ENCODE measurements around the gene ARRDC4.

ARRDC4 gene

GRCh38 chr15:97993310-97993738 is 32.8 kb downstream of the ARRDC4 start:
- ATAC-seq (replicated peaks; ENCODE audit: extremely low read depth, poor library complexity, severe bottlenecking) (no peak), DNase-seq (ENCODE audit: low spot score in 2 of 2) (no peak)
- peaks cover 17% of the 10 kb centered on the region for H3K9me3 Mint-ChIP-seq
- no peaks in the 10 kb centered on the region for H3K36me3 Mint-ChIP-seq (ENCODE audit: insufficient read depth)
- peaks cover 7% of the 10 kb centered on the region for H3K4me1 Mint-ChIP-seq
- H3K27me3 Mint-ChIP-seq = no peaks in the 10 kb centered on the region
- H3K27ac Mint-ChIP-seq (ENCODE audit: low read depth) = no peak overlapping the region
- H3K4me3 Mint-ChIP-seq = no peak overlapping the region

- H3K4me3 Mint-ChIP-seq = no peak overlapping the region
- peaks cover 7% of the 10 kb centered on the region for H3K4me1 Mint-ChIP-seq
- DNase-seq (ENCODE audit: low spot score in 2 of 2) (no peak), ATAC-seq (replicated peaks; ENCODE audit: extremely low read depth, poor library complexity, severe bottlenecking) (no peak)
- no peak overlapping the region for H3K27ac Mint-ChIP-seq (ENCODE audit: low read depth)
- peaks cover 14% of the 10 kb centered on the region for H3K9me3 Mint-ChIP-seq
- H3K27me3 Mint-ChIP-seq = no peaks in the 10 kb centered on the region
- H3K36me3 Mint-ChIP-seq (ENCODE audit: insufficient read depth) = no peaks in the 10 kb centered on the region
Observed at GRCh38 chr15:97994236-97994635, 33.7 kb downstream of the ARRDC4 start.

- DNase-seq (ENCODE audit: low spot score in 2 of 2) = no peak
- no peaks in the 10 kb centered on the region for H3K27me3 Mint-ChIP-seq
- no peaks in the 10 kb centered on the region for H3K36me3 Mint-ChIP-seq (ENCODE audit: insufficient read depth)
- ATAC-seq (replicated peaks; ENCODE audit: extremely low read depth, poor library complexity, severe bottlenecking) = no peak
- H3K27ac Mint-ChIP-seq (ENCODE audit: low read depth) = no peak overlapping the region
- no peak overlapping the region for H3K4me3 Mint-ChIP-seq
- peaks cover 7% of the 10 kb centered on the region for H3K4me1 Mint-ChIP-seq
- peaks cover 12% of the 10 kb centered on the region for H3K9me3 Mint-ChIP-seq
Observed at GRCh38 chr15:97995192-97995591, 34.7 kb downstream of the ARRDC4 start.

GRCh38 chr15:97995881-97996603 is 35.5 kb downstream of the ARRDC4 start:
- Mint-ChIP-seq H3K36me3 (ENCODE audit: insufficient read depth) (no peaks in the 10 kb centered on the region), H3K4me3 (no peak overlapping the region), H3K27me3 (no peaks in the 10 kb centered on the region), H3K9me3 (peaks cover 6% of the 10 kb centered on the region), H3K4me1 (peaks cover 7% of the 10 kb centered on the region), H3K27ac (ENCODE audit: low read depth) (no peak overlapping the region)
- no peak for ATAC-seq (replicated peaks; ENCODE audit: extremely low read depth, poor library complexity, severe bottlenecking)
- DNase-seq (ENCODE audit: low spot score in 2 of 2) = no peak

- Mint-ChIP-seq H3K27ac (ENCODE audit: low read depth) (no peak overlapping the region), H3K27me3 (no peaks in the 10 kb centered on the region), H3K4me1 (peaks cover 7% of the 10 kb centered on the region), H3K4me3 (no peak overlapping the region), H3K36me3 (ENCODE audit: insufficient read depth) (no peaks in the 10 kb centered on the region), H3K9me3 (peaks cover 6% of the 10 kb centered on the region)
- ATAC-seq (replicated peaks; ENCODE audit: extremely low read depth, poor library complexity, severe bottlenecking) = no peak
- no peak for DNase-seq (ENCODE audit: low spot score in 2 of 2)
Observed at GRCh38 chr15:97998307-97999071, 38.0 kb downstream of the ARRDC4 start.

- Mint-ChIP-seq H3K27me3 (no peaks in the 10 kb centered on the region), H3K36me3 (ENCODE audit: insufficient read depth) (no peaks in the 10 kb centered on the region), H3K4me1 (peaks cover 7% of the 10 kb centered on the region), H3K4me3 (no peak overlapping the region), H3K9me3 (peaks cover 1% of the 10 kb centered on the region), H3K27ac (ENCODE audit: low read depth) (no peak overlapping the region)
- ATAC-seq (replicated peaks; ENCODE audit: extremely low read depth, poor library complexity, severe bottlenecking) (no peak), DNase-seq (ENCODE audit: low spot score in 2 of 2) (no peak)
Observed at GRCh38 chr15:98000249-98001203, 40.0 kb downstream of the ARRDC4 start.

- ATAC-seq (replicated peaks; ENCODE audit: extremely low read depth, poor library complexity, severe bottlenecking) (no peak), DNase-seq (ENCODE audit: low spot score in 2 of 2) (no peak)
- H3K9me3 Mint-ChIP-seq = no peaks in the 10 kb centered on the region
- H3K4me3 Mint-ChIP-seq = no peak overlapping the region
- no peaks in the 10 kb centered on the region for H3K27me3 Mint-ChIP-seq
- no peak overlapping the region for H3K27ac Mint-ChIP-seq (ENCODE audit: low read depth)
- no peaks in the 10 kb centered on the region for H3K36me3 Mint-ChIP-seq (ENCODE audit: insufficient read depth)
- H3K4me1 Mint-ChIP-seq = no peaks in the 10 kb centered on the region
Observed at GRCh38 chr15:98001663-98002194, 41.2 kb downstream of the ARRDC4 start.

- no peaks in the 10 kb centered on the region for H3K9me3 Mint-ChIP-seq
Observed at GRCh38 chr15:98002419-98002818, 41.9 kb downstream of the ARRDC4 start.

GRCh38 chr15:98002866-98003265 is 42.4 kb downstream of the ARRDC4 start:
- H3K36me3 Mint-ChIP-seq (ENCODE audit: insufficient read depth) = no peaks in the 10 kb centered on the region

More at GRCh38 chr15:98002419-98002818, 41.9 kb downstream of the ARRDC4 start:
- ATAC-seq (replicated peaks; ENCODE audit: extremely low read depth, poor library complexity, severe bottlenecking) (no peak), DNase-seq (ENCODE audit: low spot score in 2 of 2) (no peak)
- H3K27ac Mint-ChIP-seq (ENCODE audit: low read depth) = no peak overlapping the region
- no peaks in the 10 kb centered on the region for H3K4me1 Mint-ChIP-seq
- no peak overlapping the region for H3K4me3 Mint-ChIP-seq
- no peaks in the 10 kb centered on the region for H3K27me3 Mint-ChIP-seq
- H3K36me3 Mint-ChIP-seq (ENCODE audit: insufficient read depth) = no peaks in the 10 kb centered on the region

GRCh38 chr15:98003518-98003917 is 43.0 kb downstream of the ARRDC4 start:
- no peak for ATAC-seq (replicated peaks; ENCODE audit: extremely low read depth, poor library complexity, severe bottlenecking)
- DNase-seq (ENCODE audit: low spot score in 2 of 2) = no peak
- Mint-ChIP-seq H3K9me3 (no peaks in the 10 kb centered on the region), H3K4me1 (no peaks in the 10 kb centered on the region), H3K36me3 (ENCODE audit: insufficient read depth) (no peaks in the 10 kb centered on the region), H3K27me3 (no peaks in the 10 kb centered on the region), H3K4me3 (no peak overlapping the region), H3K27ac (ENCODE audit: low read depth) (no peak overlapping the region)

More at GRCh38 chr15:98002866-98003265, 42.4 kb downstream of the ARRDC4 start:
- H3K27ac Mint-ChIP-seq (ENCODE audit: low read depth) = no peak overlapping the region
- H3K9me3 Mint-ChIP-seq = no peaks in the 10 kb centered on the region
- ATAC-seq (replicated peaks; ENCODE audit: extremely low read depth, poor library complexity, severe bottlenecking) = no peak
- no peaks in the 10 kb centered on the region for H3K27me3 Mint-ChIP-seq
- no peaks in the 10 kb centered on the region for H3K4me1 Mint-ChIP-seq
- DNase-seq (ENCODE audit: low spot score in 2 of 2) = no peak
- no peak overlapping the region for H3K4me3 Mint-ChIP-seq

GRCh38 chr15:98003996-98004395 is 43.5 kb downstream of the ARRDC4 start:
- ATAC-seq (replicated peaks; ENCODE audit: extremely low read depth, poor library complexity, severe bottlenecking) = no peak
- Mint-ChIP-seq H3K27me3 (no peaks in the 10 kb centered on the region), H3K4me1 (no peaks in the 10 kb centered on the region), H3K4me3 (no peak overlapping the region), H3K27ac (ENCODE audit: low read depth) (no peak overlapping the region), H3K36me3 (ENCODE audit: insufficient read depth) (no peaks in the 10 kb centered on the region), H3K9me3 (no peaks in the 10 kb centered on the region)
- no peak for DNase-seq (ENCODE audit: low spot score in 2 of 2)

- Mint-ChIP-seq H3K4me3 (no peak overlapping the region), H3K36me3 (ENCODE audit: insufficient read depth) (no peaks in the 10 kb centered on the region), H3K9me3 (no peaks in the 10 kb centered on the region), H3K27me3 (peaks cover 1% of the 10 kb centered on the region), H3K27ac (ENCODE audit: low read depth) (no peak overlapping the region), H3K4me1 (no peaks in the 10 kb centered on the region)
- no peak for DNase-seq (ENCODE audit: low spot score in 2 of 2)
- ATAC-seq (replicated peaks; ENCODE audit: extremely low read depth, poor library complexity, severe bottlenecking) = no peak
Observed at GRCh38 chr15:98005659-98006058, 45.2 kb downstream of the ARRDC4 start.
